HepG2 (cell line): ENCODE results near the gene ATP6V0A1. TPM values are rescaled to one million over a fixed set of nuclear protein-coding genes. Genes with fewer than 3 reads are reported as not detected.

ENCODE experiments used
- FOXC1 ChIP-seq: sonication (generic); formaldehyde crosslinking; IDR thresholded peaks from 2 replicates; pipeline ENCODE4 v1.8.0; 2022; ENCODE audit warnings: mild to moderate bottlenecking, missing genetic modification reagents, borderline replicate concordance
- HHEX ChIP-seq: IDR thresholded peaks from 2 replicates; pipeline ENCODE4 v1.6.1; 2016; ENCODE audit warnings: control low read depth
- HNF1B ChIP-seq: sonication (generic); formaldehyde crosslinking; IDR thresholded peaks from 2 replicates; pipeline ENCODE4 v1.5.1; 2020; ENCODE audit warnings: mild to moderate bottlenecking, moderate library complexity, missing genetic modification reagents
- MIXL1 ChIP-seq: IDR thresholded peaks from 2 replicates; pipeline ENCODE4 v1.6.1; 2016
- REST ChIP-seq, 2 experiments: IDR thresholded peaks; 2 replicates each; pipeline ENCODE4 v1.6.1; 2011 to 2012; ENCODE audit warnings: low read length in 2 of 2, borderline replicate concordance in 1 of 2, low read depth in 1 of 2, mild to moderate bottlenecking in 1 of 2, moderate library complexity in 1 of 2
- RFX3 ChIP-seq: IDR thresholded peaks from 2 replicates; pipeline ENCODE4 v1.6.1; 2016; ENCODE audit warnings: missing biosample characterization, missing genetic modification reagents
- SNAPC4 ChIP-seq: sonication (generic); formaldehyde crosslinking; IDR thresholded peaks from 2 replicates; pipeline ENCODE4 v1.4.0; 2020; ENCODE audit warnings: mild to moderate bottlenecking, missing genetic modification reagents
- ZNF33B ChIP-seq: sonication (generic); formaldehyde crosslinking; IDR thresholded peaks from 2 replicates; pipeline ENCODE4 v1.5.1; 2020; ENCODE audit warnings: mild to moderate bottlenecking, missing genetic modification reagents
- ZNF407 ChIP-seq: sonication (generic); formaldehyde crosslinking; IDR thresholded peaks from one replicate; pipeline ENCODE4 v1.5.1; 2020; ENCODE audit warnings: mild to moderate bottlenecking, missing genetic modification reagents; ENCODE audit errors: not compliant biosample characterization
- ZNF431 ChIP-seq: sonication (generic); formaldehyde crosslinking; IDR thresholded peaks from 2 replicates; pipeline ENCODE4 v1.9.0; 2022; ENCODE audit warnings: missing genetic modification reagents, low read depth, mild to moderate bottlenecking, borderline replicate concordance
- polyA plus RNA-seq, 8 experiments: library from polyadenylated mRNA; depleted of rRNA in 3 of 8; stranded (reverse) in 7 of 8; unstranded in 1 of 8; fragments of >200 nt; fragmentation: Illumina TruSeq in 4 of 8; extraction: Trizol in 4 of 8; gene quantifications; 2 replicates each; pipeline versions ENCODE4 v1.2.1 to v1.2.3, GENCODE V29; 2011 to 2016; ENCODE audit warnings: low read depth in 4 of 8, missing spikeins in 1 of 8, mixed read lengths in 1 of 8; ENCODE audit not compliant: insufficient read depth in 1 of 8
- total RNA-seq, 5 experiments: library from RNA; depleted of rRNA; stranded (reverse); fragments of >200 nt; fragmentation: Illumina TruSeq; extraction: Trizol; gene quantifications; 2 replicates each; pipeline ENCODE4 v1.2.3, GENCODE V29; 2016; ENCODE audit warnings: low read depth in 1 of 5

The ATP6V0A1 gene
- total and polyA plus RNA-seq, 2 of the 13 experiments (the other 11 are each of a cell fraction or from before 2014, with no cell fraction given): 27.9 to 54.1 TPM

GRCh38 chr17:42561897-42562387 lies 103.3 kb downstream of the ATP6V0A1 start, which contains the start of gene COASY (continued):
- TF ChIP-seq ZNF407 (no peak), MIXL1 (CRISPR knock-in tag) (peak; percentile 74), ZNF33B (CRISPR knock-in tag) (peak; percentile 18; the same call in 1 of the 2 replicates), REST (IDR thresholded peaks at IDR 0.05; ENCODE audit: borderline replicate concordance in 1 of 2, low read depth in 1 of 2, low read length in 2 of 2) (peak in 1 of 2 experiments; percentile 72; a peak in 2 of 4 replicates), RFX3 (CRISPR knock-in tag) (no peak), HNF1B (CRISPR knock-in tag) (peak; percentile 90), FOXC1 (CRISPR knock-in tag) (no peak; the same call in 1 of the 2 replicates), ZNF431 (0 out of 2 replicates have a peak, but pooled peaks have one; percentile 75), SNAPC4 (no peak), HHEX (CRISPR knock-in tag) (no peak; the same call in 1 of the 2 replicates)
